HG02623 (cell line): Measurements from ENCODE around the gene GSTO2.
"Not testable (repeated sequence)": the region's sequence is repeated elsewhere in the genome, so short reads cannot be mapped to it uniquely, and the experiment has no call there.

ENCODE experiments used
- ATAC-seq: cut with Tn5 transposase; IDR thresholded peaks from one replicate; pipeline ENCODE4 v1.9.1; 2021; ENCODE audit warnings: moderate library complexity; ENCODE audit not compliant: unreplicated experiment

Gene GSTO2

DNA sequence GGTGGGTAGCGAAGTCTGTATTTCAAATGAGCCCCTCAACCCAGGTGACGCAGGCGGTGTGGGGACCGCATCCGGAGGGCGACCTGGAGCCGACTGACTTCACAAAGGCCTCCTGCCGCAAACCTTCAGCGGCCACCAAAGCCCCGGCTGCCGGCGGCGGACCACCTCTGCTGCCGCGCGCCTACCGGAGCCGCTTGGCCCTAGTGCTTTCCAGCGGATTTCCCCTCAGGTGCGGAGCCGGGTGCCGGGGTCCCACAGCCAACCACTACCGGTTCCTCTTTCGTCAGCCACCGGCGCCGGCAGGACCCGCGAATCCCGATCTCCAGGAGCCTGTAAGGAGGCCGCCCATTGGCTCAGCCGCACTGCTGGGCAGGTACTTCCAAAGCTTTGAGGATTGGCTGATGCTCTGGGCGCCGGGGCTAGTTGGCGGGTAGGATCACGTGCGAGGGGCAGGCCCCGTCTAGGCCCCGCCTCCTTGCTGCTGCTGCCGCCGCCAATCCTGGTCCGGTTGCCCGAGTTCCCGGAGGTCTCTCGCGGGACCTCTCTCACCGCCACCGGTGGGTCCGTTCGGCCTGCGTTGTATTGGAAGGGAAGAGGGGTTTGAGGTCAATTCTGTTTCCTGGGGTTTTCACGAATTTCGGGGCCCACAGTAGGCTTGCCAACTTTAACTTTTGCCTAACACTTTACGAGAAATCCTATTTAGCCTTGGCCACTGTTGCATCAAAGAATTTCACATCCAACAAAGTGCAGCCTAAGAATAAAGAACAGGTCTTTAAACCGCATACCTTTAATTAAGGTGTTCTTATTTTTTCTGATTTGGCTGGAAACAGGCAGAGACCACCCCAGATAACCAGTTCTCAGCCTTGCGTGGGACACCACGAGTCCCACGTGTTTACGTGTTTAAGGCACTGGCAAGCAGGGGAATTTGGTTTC, at the start of gene GSTO2:
Gene GSTO2, plus strand, starts transcription at position 472 of the 933 bp plus-strand sequence. CDS start 5,732 bp downstream, outside the sequence.
- peak; percentile 99 for ATAC-seq

DNA sequence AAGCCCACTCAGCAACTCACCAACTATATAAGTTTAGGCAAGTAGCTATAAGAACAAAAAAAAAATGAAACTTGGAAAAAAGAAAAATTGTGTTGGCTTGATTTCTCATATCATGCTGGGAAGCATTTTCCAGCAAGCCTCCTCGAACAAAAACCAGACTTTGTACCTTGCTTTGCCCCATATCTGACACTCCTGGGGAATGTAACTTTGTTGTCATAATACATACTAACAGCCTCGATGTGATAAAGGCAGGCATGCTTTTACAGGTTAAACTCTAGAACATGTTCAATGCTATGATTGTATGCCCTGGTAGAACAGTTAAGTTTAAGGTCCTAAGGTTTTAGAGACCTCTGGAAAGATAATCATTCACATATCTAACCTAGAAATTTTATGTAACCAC, 48.5 kb upstream of the GSTO2 start:
- ATAC-seq, result no peak

DNA sequence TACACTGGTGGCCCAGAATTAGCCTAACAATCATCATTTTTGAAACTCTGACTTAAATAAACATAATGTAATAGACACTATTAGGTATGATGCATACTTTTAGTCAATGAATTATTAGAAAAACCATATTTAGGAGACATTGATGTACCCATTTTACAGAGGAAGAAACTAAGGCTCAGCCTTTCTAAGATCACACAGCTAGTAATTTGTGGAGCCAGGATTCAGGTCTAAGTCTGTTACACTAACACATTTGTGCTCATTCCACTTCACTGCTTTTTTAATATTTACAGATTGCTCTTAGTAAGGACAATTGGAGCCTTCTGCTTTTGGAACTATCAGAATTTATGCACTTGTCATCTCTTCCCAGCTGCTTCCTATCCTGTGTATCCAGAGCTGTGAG, 45.7 kb upstream of the GSTO2 start:
- no peak for ATAC-seq

- ATAC-seq, result no peak
Observed at GRCh38 chr10:104230490-104230889, 38.5 kb upstream of the GSTO2 start.

DNA sequence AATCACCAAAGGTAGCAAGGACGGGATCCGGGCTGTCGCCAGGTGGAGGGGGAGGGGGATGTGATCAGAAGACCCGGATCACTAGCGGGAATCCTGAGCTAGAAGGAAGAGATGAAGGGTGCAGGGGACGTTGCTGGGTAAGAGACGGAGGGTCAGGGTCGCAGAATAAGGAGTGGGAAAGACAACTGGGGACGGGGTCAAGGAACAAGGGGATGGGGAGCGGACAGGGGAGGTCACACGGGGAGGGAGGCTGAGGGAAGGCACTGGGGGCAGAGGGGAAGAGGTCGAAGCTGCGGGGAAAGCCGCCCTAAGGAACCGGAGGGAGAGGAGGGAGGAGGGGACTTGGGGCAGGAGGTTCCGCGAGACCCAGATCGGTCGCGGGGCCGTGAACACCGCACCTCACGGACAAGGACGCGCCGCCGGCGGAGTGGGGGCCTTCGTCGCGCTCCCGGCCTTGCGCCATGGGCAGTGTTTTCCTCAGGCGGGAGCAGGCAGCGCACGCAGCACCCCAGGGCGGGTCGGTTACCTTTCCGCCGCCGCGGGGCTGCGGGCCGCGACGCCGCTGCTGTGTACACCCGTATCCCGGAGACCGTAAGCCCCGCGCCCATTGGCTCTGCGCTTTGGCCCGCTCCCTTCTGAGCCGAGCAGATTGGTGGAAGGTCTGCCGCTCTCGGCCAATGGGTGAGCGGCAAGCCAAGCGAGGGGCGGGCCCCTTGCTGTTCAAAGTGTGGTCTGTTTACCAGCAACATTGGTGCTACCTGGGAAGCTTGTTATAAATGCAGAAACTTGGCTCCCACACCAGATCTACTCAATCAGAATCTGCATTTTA, 37.0 kb upstream of the GSTO2 start, which contains the start of gene CFAP43:
Gene CFAP43, minus strand, starts transcription at position 581 of the 829 bp plus-strand sequence. Its CDS starts 118 bp downstream, at position 463.
- peak; percentile 100 for ATAC-seq

GRCh38 chr10:104232613-104233102, 36.3 kb upstream of the GSTO2 start:
- no peak for ATAC-seq

- no peak for ATAC-seq
Observed at GRCh38 chr10:104233817-104234216, 35.2 kb upstream of the GSTO2 start.

DNA sequence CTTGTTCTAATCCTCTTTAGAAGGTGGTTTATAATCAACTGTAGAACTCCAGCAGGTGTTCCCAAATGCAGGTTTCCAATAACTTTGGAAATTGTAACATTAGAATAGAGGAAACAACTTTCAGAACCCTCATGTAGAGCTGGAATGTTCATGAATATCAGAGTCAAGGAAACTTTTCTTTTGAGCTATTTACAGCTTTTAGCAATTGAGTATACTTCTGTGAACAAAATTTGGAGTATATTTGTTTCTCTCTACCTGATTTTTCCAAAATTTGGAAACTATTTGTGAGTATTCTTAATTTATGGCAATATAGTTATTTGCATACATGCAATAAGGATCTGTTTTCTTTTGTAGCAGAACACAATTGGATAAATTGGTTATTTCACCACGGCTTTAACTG, 34.0 kb upstream of the GSTO2 start:
- ATAC-seq, result no peak

GRCh38 chr10:104235801-104236200, 33.2 kb upstream of the GSTO2 start:
- ATAC-seq, result no peak

GRCh38 chr10:104240078-104240477, 28.9 kb upstream of the GSTO2 start:
- no peak for ATAC-seq

DNA sequence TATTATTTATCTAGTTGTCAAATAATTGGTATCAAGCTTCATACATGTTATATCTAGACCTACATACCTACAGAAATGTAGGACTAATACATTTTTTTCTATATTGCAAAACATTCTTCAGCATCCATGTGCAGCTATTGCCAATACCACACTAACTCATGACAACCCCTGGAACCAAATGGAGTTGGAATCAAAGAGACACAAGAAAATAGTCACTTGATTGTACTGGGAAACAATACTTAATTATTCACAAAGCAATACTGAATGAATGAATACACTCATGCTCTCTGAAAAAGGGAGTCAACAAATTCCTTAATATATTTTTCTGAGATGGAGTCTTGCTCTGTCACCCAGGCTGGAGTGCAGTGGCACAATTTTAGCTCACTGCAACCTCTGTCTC, 26.4 kb upstream of the GSTO2 start:
- ATAC-seq, result no peak

GRCh38 chr10:104243009-104243408, 26.0 kb upstream of the GSTO2 start:
- ATAC-seq, result not testable (repeated sequence)

- ATAC-seq, result no peak
Observed at GRCh38 chr10:104243512-104243911, 25.5 kb upstream of the GSTO2 start.

DNA sequence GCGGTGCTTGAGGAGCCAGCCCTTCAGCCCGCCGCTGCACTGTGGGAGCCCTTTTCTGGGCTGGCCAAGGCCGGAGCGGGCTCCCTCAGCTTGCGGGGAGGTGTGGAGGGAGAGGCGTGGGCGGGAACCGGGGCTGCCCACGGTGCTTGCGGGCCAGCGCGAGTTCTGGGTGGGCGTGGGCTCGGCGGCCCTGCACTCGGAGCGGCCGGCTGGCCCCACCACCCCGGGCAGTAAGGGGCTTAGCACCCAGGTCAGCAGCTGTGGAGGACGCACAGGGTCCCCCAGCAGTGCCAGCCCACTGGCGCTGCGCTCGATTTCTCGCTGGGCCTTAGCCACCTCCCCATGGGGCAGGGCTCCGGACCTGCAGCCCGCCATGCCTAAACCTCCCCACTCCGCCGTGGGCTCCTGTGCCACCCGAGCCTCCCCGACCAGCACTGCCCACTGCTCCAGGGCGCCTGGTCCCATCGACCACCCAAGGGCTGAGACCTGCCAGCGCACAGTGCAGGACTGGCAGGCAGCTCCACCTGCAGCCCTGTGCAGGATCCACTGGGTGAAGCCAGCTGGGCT, 23.8 kb upstream of the GSTO2 start:
- ATAC-seq, result no peak

DNA sequence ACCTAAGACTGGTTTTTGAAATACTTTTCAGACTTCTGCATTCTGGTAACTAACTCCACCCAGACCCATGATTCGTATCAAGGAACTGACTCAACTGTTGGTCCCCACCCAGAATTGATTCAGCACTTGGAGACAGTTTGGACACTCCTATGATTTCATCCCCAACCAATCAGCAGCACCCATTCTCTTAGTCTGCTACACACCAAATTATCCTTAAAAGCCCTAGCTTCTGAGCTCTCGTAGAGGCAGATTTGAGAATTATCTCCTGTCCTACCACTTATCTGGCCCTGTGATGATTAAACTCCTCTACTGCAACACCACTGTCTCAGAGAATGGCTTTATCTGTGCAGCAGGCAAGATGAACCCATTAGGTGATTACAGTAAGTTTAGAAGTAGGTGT, 22.0 kb upstream of the GSTO2 start:
- ATAC-seq, result no peak

DNA sequence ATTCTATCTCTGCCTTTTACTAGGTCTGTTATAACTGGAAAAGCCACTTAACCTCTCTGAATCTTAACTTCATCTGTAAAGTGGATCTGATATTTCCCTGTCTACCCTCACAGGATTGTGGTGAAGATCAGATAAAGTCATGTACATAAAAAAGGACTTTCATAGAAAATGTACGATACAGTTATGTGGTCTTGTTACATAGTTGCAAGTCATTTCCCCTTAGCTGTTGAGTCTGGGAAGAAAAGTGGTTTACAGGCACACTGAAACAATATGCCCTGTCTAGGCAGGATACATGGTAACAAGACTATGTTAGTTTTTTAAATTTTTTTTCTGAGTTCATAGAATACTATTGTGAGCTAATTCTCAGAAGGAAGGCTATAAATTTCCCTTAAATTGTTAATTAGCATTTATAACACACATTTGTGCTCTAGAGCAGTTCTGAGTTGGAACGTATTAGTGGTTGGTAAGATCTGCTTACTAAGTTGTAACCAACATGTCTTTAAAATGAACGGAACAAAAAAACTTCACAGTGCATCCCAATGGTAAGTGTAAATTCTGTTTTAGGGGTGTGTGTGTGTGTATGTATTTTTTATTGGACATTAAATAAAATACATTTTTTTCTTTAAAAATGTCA, 21.4 kb upstream of the GSTO2 start:
- ATAC-seq, result no peak

DNA sequence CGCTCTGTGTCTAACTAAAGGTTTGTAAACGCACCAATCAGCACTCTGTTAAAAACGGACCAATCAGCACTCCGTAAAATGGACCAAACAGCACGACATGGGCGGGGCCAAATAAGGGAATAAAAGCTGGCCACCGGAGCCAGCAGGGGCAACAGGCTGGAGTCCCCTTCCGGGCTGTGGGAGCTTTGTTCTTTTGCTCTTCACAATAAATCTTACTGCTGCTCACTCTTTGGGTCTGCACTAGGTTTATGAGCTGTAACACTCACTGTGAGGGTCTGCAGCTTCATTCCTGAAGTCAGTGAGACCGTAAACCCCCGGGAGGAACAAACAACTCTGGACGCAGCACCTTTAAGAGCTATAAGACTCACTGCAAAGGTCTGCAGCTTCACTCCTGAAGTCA, 20.1 kb upstream of the GSTO2 start:
- not testable (repeated sequence) for ATAC-seq

DNA sequence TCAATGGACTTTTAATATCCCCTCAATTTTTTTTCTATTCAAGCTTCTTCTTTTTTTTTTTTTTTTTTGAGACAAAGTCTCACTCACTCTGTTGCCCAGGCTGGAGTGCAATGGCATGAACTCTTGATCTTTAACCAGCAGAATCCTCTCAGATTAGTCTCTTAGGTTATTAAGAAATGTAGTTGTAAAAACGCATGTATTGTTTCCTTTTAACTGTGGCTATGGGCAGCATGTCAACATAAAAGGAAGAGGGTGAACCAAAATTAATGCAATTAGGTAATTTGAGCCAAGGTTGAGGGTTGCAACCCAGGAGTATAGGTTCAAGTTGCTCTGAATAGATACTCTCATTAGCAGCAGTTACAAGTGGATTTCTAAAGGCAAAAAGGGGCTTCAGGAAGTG, 18.6 kb upstream of the GSTO2 start:
- no peak for ATAC-seq

DNA sequence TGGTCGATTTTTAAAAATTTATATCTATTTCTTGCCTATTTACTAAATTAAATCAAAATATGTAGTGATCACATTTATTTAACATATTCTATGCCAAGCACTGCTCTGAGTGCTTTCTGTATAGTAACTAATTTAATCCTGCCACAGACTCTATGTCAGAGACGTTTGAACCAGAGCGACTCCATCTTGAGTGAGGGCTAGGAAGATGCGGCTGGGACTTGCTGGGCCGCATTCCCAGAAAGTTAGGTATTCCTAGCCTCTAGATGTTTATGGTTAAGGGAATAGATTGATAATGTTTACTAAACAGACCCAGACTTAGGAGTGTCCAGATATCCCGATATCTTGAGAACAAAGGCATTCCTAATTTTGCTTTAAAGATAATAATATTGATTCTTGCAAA, 17.5 kb upstream of the GSTO2 start:
- no peak for ATAC-seq

DNA sequence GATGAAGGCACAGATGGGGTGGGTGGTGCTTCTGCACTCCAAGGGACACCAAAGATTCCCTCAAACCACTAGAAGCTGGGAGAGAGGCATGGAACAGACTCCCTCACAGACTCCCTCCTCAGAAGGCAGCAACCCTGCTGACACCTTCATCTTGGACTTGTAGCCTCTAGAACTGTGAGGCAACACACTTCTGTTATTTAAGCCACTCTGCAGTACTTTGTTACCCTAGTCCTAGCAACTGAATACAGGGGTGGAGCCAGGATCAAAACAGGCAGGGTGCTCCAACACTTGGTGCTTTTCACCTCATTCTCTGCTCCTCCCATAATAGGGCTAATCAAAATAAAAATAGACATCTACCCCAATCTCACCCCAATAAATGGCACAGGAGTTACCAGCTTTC, 16.6 kb upstream of the GSTO2 start:
- ATAC-seq, result no peak

- ATAC-seq, result no peak
Observed at GRCh38 chr10:104253106-104253505, 15.9 kb upstream of the GSTO2 start.
